H1 (cell line): ENCODE measurements around the gene ANKRD17.

Experiments used
- CBX8 ChIP-seq: fragments of 300-800, 300-1000 bp; sonication (generic); IDR thresholded peaks from 2 replicates; pipeline ENCODE4 v1.7.1; 2016; ENCODE audit warnings: low read depth, low read length, borderline replicate concordance
- CTCF ChIP-seq, 3 experiments: IDR thresholded peaks; 1 replicate in 2 of 3; 2 replicates in 1 of 3; pipeline versions ENCODE4 v1.5.1 to v1.6.1; 2011; ENCODE audit warnings: low read length in 3 of 3, mild to moderate bottlenecking in 3 of 3, inconsistent platforms in 2 of 3, low read depth in 1 of 3, moderate library complexity in 1 of 3; ENCODE audit not compliant: insufficient read depth in 1 of 3; ENCODE audit errors: control extremely low read depth in 1 of 3
- EZH2 ChIP-seq: fragments of 200-600 bp; sonication (generic); IDR thresholded peaks from 2 replicates; pipeline ENCODE4 v1.7.1; 2012; ENCODE audit warnings: low read depth, mild to moderate bottlenecking, moderate library complexity, low read length, inconsistent platforms; ENCODE audit not compliant: severe bottlenecking
- JUND ChIP-seq: IDR thresholded peaks from 2 replicates; pipeline ENCODE4 v1.6.1; 2011; ENCODE audit warnings: mild to moderate bottlenecking, improper control_type of control experiment, low read length
- KDM5A ChIP-seq: fragments of 200-600 bp; IDR thresholded peaks from 2 replicates; pipeline ENCODE4 v1.7.1; 2012; ENCODE audit warnings: mild to moderate bottlenecking, low read length, inconsistent platforms, mixed read lengths
- PHF8 ChIP-seq: fragments of 200-600 bp; sonication (generic); conservative IDR thresholded peaks from 2 replicates; pipeline ENCODE4 v1.7.1; 2012; ENCODE audit warnings: low read depth, mild to moderate bottlenecking, inconsistent platforms, low read length, moderate library complexity
- POLR2A ChIP-seq, 2 experiments: IDR thresholded peaks; 1 replicate in 1 of 2; 2 replicates in 1 of 2; pipeline ENCODE4 v1.6.1; 2011; ENCODE audit warnings: low read depth in 2 of 2, low read length in 2 of 2, mild to moderate bottlenecking in 2 of 2; ENCODE audit errors: control extremely low read depth in 1 of 2
- RAD21 ChIP-seq, 2 experiments: IDR thresholded peaks in 1 of 2; conservative IDR thresholded peaks in 1 of 2; 2 replicates each; pipeline ENCODE4 v1.6.1; 2011; ENCODE audit warnings: low read depth in 2 of 2, low read length in 2 of 2, improper control_type of control experiment in 1 of 2, inconsistent platforms in 1 of 2, mild to moderate bottlenecking in 1 of 2, moderate library complexity in 1 of 2
- RFX5 ChIP-seq: IDR thresholded peaks from 2 replicates; pipeline ENCODE4 v1.6.1; 2011; ENCODE audit warnings: low read depth, low read length, improper control_type of control experiment, borderline replicate concordance
- SP1 ChIP-seq: IDR thresholded peaks from 2 replicates; pipeline ENCODE4 v1.6.1; 2011; ENCODE audit warnings: low read depth, low read length

- TF ChIP-seq CTCF (IDR thresholded peaks at IDR 0.05; ENCODE audit: control extremely low read depth in 1 of 3, insufficient read depth in 1 of 3, low read depth in 1 of 3, low read length in 3 of 3) = no peak
- peak; percentile 86 to 97 for TF ChIP-seq POLR2A (IDR thresholded peaks at IDR 0.05; ENCODE audit: control extremely low read depth in 1 of 2, low read depth in 2 of 2, low read length in 2 of 2)
- peak; percentile 45; the same call in 1 of the 2 replicates for TF ChIP-seq PHF8
- no peak for TF ChIP-seq EZH2
- no peak for TF ChIP-seq RFX5
- TF ChIP-seq RAD21 (IDR thresholded peaks at IDR 0.05 in 1 of 2, conservative IDR thresholded peaks at IDR 0.05 in 1 of 2; ENCODE audit: low read depth in 2 of 2, low read length in 2 of 2) = no peak
- no peak for TF ChIP-seq CBX8
- TF ChIP-seq SP1 = no peak
- peak; percentile 73 for TF ChIP-seq JUND
- TF ChIP-seq KDM5A = peak; percentile 46; the same call in 1 of the 2 replicates
These were observed 189.1 kb downstream of the ANKRD17 start, which contains the start of gene COX18 for GRCh38 chr4:73069338-73070073.
